HS-27A (cell line): ENCODE results near the gene CD84.
"Not testable (repeated sequence)": the region's sequence is repeated elsewhere in the genome, so short reads cannot be mapped to it uniquely, and the experiment has no call there.

ENCODE experiments used
- DNase-seq: peaks from one replicate; pipeline ENCODE4 v3.0.0-alpha.2; 2012; ENCODE audit warnings: low read depth, missing footprints

CD84 gene

DNA sequence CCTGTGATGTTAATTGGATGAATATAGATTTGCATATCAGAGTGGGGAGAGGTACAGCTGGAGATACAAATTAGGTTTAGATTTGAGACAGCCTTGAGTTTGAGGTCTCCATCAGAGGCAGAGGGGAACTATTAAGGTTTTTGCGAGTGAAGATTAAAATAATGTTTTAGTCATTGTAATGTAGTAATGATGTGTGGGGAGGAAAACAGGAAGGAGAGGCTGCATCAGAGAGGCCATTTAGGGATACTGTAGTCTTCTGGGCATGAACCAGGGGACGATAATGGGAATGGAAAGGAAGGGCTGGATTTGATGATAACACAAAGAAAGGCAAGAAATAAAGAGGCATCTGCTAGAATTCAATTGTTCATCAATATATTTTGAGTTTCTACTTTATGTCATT is 9.5 kb downstream of the CD84 start:
- DNase-seq: no peak

DNA sequence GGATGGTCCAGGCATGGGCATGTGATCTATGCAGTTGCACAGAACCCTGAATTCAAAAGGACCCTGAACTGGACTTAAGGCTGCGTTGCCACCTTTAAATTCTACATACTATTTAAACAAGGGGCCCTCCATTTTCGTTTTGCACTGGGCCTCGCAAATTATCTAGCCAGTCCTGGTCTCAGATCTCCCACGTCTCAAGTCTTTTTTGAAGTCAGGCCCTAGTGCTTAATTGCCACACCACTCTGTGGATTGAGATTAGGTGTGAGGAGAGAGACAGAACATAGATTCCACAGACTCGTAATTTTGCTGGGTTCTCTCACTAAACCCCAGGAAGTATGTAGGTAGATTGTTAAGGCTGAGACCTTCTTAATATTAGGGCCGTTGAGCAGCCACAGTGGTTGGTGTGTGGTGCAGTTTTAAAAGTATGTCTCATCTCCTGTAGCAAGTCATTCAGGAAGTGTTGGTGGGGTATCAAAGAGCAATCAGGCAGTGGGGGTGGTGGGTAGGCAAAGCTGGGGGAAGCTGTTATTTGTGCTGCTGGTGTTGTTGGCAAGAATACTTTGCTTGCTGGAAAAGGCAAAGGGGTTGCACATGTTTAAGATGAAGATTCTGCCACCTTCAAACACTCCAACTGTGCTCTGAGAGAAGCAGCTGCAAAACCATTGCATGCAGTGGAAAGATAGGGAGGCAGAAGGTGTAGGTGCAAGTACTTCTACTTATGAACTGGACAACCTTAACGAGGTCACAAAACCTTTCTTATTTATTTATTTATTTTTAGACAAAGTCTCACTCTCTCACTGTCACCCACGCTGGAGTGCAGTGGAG is 11.2 kb downstream of the CD84 start:
- DNase-seq: no peak

GRCh38 chr1:160567341-160567740 is 12.0 kb downstream of the CD84 start:
- no peak for DNase-seq

DNA sequence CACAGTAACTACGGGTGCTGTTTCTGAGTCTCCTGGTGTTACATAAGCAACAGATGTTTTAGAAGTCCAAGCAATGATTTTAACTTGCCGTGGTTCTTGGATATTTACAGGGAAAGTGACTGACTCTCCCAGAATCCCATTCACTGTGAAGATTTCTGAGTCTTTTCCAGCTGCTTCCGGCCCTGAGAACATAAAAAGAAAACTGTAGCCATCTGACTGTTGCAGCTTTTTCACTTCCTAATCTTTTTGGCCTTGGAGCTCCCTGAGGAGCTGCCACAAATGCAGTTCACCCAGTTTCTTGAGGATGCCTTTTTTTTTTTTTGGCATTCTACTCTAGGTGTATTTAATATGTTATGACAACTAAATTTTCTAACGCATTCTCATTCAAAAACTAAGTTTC is 13.7 kb downstream of the CD84 start:
- DNase-seq: no peak

- not testable (repeated sequence) for DNase-seq
These were observed 16.1 kb downstream of the CD84 start for GRCh38 chr1:160563230-160563629.

GRCh38 chr1:160562745-160563144 is 16.6 kb downstream of the CD84 start:
- DNase-seq: not testable (repeated sequence)

DNA sequence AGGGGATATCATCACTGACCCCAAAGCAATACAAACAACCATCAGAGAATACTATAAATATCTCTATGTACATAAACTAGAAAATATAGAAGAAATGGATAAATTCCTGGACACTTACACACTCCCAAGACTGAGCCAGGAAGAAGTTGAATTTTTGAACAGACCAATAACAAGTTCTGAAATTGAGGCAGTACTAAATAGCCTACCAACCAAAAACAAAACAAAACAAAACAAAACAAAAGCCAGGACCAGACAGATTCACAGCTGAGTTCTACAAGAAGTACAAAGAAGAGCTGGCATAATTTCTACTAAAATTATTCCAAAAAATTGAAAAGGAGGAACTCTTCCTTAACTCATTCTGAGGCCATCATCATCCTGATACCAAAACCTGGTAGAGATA is 18.5 kb downstream of the CD84 start:
- no peak for DNase-seq

- no peak for DNase-seq
These were observed 19.1 kb downstream of the CD84 start for GRCh38 chr1:160560045-160560705.

DNA sequence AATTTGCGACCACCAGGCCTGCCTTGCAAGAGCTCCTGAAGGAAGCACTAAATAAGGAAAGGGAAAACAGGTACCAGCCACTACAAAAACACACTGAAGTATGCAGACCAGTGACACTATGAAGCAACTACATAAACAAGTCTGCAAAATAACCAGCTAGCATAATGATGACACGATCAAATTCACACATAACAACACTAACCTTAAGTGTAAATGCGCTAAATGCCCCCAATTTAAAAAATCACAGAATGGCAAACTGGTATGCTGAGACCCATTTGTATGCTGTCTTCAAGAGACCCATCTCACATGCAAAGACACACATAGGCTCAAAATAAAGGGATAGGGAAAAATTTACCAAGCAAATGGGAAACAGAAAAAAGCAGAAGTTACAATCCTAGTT is 19.9 kb downstream of the CD84 start:
- not testable (repeated sequence) for DNase-seq

- no peak for DNase-seq
These were observed 20.5 kb downstream of the CD84 start for GRCh38 chr1:160558660-160559380.

DNA sequence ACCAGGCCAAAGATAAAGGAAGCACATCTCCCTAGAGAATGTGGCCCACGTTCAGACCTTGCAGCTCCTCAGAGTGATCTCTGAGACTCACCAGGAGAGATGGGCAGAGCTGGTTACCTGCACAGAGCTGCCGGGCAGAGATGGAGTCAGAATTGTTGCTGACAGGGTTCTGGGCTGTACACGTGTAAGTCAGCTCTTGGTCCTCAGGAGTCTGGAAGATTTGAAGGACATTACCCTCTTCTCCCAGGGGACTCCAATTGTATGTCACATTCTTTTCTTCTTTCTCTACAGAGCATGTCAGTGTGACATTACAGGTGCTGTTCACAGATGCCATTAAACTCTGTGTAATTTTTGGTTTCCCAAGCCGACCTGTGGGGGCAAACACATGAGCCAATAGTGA is 25.5 kb downstream of the CD84 start:
- DNase-seq: no peak

DNA sequence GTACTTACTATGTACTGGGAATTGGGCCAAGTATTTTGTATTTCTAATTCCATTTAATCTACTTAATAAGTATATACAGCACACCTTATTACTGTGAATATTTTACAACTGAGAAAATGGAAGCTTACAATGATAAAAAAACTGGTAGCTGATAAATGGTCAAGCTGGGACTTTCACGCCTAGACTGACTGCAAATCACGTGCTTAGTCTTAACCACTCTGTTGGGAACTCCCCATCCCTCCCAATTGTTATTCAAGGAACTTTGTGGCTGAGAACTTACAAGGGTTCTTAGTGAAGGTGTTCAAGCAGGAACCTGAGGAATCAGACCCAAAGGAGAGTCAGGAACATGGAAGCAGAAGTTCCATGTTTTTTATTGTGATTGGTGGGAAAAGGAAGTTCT is 26.9 kb downstream of the CD84 start:
- no peak for DNase-seq

DNA sequence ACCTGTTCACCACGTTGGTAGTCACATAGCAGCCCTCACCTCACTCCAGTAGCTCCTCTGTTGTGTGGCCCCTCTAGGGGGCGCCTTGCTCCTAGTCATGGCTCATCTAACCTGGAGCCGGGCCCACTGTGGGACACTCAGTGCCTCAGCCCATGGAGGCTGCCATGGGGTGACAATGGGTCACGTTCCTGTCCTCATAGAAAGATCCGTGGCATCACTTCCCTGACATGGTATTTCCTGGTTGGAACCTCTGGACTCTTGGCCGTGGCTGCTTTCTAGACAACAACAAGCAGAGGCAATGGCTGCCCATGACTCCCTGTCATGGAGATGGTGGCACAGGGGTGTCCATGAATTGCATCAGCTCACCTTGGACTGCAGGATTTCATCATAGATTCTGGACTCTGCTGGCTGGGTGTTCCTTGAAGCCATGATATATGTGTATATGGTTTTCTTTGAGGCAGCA is 28.7 kb downstream of the CD84 start:
- DNase-seq: no peak

DNA sequence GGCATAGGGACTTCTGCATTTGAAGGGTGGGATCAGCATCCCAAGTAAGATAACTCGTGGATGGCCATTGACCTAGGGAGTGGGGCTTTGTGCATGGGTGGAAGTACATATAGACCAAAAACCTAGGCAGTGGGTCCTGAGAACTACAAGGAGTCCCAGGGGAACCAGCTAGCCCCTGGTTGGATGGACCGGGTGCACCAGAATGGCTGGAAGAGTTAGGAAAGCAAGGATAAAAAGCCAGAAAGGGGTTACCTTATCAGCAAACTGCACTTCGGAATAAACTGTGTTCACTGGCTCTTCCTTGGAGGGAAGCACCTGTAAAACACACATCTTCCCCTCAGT is 29.7 kb downstream of the CD84 start:
- no peak for DNase-seq

DNA sequence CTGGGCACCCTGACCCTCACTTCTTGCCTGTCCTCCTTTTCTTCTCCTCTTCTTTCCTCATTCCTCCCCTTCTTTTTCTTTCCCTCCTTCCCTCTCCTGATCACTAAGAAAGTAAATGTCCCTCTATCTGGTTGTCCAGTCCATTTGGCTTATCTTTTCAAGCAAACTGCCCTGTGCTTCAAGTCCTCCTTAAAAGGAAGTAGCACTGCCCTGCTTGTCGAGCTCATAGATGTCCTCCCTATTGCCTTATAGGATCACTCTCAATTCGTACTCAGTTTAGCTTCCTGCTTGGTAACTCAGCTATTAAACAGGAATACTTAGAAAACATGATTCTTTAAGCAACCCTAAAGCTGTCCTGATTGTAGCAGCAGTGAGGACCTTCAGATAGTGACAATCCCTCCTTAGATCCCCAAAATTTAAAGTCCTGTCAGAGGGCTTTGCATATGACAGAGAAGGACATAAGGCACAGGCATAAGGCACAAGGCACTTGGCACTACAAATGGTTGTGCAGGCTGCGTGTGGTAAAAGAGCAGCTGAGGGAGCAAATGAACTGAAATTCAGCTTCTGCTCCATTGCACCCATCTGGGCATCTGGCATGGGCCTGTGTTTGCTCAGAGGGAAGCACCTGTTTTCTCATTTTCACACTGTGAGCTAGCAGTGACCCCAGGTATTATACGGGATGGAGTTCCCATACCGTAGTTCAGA is 30.2 kb downstream of the CD84 start:
- no peak for DNase-seq

DNA sequence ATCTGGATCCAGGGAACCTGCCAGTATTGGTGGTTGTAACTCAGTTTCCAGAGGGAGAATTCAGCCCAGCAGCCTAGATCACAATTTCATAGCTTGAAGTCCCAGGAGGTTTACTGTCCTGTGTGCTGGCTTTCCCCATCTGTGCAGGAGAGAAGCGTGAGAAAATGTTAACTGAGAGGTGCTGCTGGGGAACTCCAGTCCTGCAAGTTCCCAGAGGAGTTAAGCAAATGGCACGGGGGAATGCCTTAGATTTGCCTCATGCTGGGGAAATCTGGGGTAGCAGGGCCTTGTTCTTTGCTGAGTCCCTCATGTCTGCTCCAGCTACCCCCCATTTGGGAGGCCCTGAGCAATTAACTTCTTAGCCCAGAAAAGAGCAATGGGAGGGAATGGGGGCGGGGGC is 31.1 kb downstream of the CD84 start:
- no peak for DNase-seq

- no peak for DNase-seq
These were observed 31.9 kb downstream of the CD84 start for GRCh38 chr1:160547422-160547821.

- no peak for DNase-seq
These were observed 32.4 kb downstream of the CD84 start for GRCh38 chr1:160546942-160547341.

GRCh38 chr1:160544647-160545046 is 34.6 kb downstream of the CD84 start:
- DNase-seq: no peak

DNA sequence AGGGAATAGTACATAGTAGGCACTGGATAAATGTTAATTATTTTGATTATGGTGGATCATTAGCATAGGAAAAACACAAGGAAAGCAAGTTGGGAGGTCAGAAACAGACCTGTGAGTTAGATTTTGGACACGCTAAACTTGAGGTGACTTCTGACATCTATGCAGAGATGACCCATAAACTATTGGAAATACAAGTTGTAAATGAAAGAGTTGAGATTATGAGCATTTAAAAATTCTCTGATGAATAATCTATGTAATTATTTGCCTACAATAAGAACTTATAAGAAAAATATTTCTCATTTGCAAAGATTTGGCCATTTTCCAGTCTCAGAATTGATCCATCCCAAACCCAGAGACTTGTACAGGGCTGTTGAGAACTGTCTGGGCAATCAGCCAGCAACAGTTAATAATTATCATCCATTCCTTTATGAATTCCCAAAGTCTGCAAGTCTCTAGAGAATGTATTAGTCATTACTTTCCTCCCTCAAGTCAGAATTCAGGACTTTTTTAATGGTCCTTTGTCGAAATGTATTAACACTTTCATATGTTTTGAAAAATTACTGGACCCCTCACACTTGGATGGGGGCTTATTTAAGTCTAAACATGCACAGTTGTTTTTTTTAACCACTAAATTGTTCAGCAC is 36.9 kb downstream of the CD84 start:
- DNase-seq: no peak

DNA sequence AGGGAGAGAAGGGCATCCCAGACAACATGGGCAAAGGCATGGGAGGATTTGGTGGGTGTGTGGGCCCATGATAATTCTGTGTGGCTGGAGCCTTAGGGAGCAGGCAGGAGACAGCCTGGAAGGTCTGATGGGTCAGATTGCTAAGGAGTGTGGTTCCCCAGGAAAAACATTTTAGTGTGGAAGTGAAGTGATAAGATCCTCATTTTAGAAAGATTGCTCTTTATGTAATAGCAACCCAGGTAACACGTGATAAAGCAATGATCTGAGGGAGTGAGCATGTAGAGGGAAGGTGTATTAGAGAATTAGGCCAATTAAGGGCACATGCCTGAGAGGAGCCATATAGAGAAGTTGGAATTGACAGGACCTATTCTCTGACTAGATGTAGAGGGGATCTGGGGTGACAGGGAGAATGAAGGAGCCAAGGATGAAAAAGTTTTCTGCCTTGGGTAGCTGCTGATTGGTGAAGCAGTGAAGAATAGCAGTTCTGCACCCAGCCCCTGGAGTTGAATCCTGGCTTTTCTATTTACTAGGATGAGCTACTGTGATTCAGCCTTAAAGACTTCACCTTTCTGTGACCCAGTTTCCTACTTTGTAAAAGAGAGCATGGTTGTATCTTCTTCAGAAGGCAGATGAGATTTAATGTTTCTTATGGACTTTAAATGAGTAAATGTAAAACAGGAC is 37.5 kb downstream of the CD84 start:
- DNase-seq: no peak
